ENCODE data around the gene ZNF728.
"Not testable (repeated sequence)": the region's sequence is repeated elsewhere in the genome, so short reads cannot be mapped to it uniquely, and the experiment has no call there.

Gene ZNF728

DNA sequence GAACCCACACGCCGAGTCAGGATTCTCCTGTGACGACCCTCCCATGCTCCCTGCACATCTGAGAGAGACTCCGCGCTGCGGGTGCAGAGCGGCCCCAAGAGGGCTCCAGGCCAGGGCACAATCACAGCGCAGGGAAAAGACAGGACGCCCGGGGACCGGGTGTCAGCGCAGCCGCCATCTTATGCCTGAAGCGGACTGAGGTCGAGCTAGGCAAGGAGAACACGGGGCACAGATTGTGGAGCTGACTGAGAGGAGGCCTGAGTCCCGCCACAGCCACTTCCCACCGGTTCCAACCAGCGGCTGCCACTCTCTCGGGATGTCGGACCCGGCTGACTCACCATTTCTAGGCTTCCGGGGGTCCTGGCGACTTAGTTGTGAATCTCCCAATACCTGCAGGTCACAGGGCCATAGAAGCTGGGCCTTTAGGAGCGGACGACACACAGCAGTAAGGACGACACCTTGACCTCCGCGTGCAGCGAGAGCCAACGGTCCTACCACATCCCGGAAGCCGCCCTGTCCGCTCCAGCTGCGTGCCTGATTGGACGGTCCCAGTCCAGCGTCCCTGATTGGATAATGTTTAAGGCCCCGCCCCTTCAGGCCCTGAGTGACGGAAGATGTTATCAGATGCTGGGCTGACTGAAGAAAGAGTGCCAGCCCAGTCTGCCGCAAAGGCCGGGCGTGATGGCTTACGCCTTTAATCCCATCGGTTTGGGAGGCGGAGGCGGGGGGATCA, at the start of gene ZNF728:
Gene ZNF728, minus strand, starts transcription at position 487 of the 733 bp plus-strand sequence. Its CDS starts 146 bp downstream, at position 341.
- no peak for DNase-seq (ENCODE audit: low read depth in 2 of 2)

DNA sequence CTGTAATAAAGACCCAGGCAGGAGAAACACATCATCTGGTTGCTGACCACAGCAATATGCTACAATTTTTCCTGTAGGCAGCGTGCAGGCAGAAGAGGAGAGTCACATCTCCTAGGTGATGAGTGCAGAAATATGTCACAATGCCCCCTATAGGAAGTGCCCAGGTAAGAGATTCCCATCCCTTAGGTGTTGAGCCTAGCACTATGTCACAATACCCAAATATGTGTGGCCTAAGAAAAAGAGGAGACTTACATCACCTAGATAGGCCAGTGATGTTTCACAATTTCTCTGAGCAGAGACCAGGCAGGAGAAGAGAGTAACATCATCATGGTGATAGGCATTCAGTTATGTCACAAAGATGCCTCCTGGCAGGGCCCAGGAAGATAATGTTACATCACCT, 49.4 kb upstream of the ZNF728 start:
- DNase-seq (ENCODE audit: low read depth in 2 of 2) = no peak

DNA sequence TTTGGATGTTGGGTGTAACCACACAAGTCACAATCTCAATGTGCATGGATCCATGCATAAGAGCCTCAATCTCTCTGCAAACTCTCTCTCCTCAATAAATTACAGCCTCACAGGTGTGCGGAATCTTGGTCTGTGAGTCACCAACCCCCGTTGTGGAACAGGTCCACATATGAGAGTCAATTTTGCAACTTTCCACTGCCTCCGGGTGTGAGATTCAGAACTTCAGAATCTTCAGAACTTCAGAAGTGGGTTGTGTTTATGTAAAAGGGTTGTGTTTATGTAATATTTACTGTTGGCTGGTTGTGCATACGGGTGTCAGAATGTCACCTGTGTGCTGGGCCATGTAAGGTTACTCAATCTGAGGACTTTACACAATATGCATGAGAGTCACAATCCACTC, 46.3 kb upstream of the ZNF728 start:
- DNase-seq (ENCODE audit: low read depth in 2 of 2) = no peak

DNA sequence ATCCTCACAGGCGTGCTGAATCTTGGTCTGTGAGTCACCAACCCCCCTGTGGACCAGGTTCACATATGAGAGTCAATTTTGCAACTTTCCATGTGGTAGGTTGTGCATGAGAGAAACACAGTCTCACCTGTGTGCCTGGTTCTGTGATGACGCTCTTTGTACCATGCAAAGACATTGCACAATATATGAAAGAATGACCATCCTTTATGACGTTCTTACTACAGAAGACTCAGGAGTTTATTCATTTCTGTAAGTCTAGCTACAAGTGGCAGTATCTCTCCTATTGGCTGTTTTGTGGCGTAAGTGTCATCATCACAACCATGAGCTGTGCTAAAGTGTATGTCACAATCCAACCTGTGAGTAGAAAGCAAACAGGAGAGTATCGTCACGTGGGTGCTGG, 43.8 kb upstream of the ZNF728 start:
- no peak for DNase-seq (ENCODE audit: low read depth in 2 of 2)

DNA sequence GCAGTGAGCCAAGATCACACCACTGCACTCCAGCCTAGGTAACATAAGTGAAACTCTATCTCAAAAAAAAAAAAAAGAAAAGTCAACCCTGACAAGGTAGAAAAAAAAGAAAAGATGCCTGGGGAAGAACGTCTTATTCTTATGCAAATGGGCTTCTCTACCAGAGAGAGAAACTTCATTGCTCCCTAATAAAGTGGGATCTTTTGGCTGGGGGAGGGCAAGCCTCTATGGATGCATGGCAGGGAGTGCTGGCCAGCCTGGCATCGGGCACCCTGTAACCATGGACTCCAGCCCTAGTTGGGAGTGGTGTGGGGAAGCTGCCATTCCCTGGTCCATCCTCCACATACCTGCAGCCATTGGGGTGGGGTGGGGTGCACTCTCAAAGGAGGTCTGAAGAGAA, 30.7 kb upstream of the ZNF728 start:
- DNase-seq (ENCODE audit: low read depth in 2 of 2) = no peak

DNA sequence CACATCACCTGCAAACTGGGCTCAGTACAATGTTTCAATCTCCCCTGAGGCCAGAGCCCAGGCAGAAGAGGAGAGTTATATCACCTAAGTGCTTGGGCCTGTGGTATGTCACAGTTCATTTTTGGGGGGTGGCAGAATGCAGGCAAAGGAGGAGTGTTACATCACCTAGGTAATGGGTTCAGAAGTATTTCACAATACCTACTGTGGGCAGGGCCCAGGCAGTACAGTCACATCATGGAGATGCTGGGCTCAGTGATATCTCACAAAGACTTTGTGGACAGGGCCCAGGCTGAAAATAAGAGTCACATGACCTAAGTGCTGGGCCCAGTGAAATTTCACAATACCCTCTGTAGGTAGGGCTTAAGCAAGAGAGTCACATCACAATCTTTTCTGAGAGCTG, 12.7 kb upstream of the ZNF728 start:
- no peak for DNase-seq (ENCODE audit: low read depth in 2 of 2)

DNA sequence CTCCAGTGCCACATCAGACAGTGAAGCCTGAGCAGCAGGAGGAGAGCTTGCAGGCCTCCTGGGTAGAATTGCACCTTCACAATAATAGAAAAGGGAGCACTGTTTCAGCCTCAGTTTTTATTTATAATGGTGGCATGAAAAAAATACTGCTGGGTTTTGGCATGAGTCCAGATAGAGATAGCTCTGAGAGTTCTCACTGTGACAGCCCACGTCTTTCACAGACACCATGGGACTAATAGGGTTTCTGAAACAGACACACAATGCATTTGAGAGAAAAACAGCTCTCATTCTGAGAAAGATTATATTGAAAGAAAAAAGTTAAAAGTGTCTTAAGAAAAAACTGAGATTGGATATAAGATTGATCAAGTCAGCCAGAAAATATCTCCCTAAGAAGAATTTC, 8.0 kb downstream of the ZNF728 start:
- not testable (repeated sequence) for DNase-seq (ENCODE audit: low read depth in 2 of 2)

DNA sequence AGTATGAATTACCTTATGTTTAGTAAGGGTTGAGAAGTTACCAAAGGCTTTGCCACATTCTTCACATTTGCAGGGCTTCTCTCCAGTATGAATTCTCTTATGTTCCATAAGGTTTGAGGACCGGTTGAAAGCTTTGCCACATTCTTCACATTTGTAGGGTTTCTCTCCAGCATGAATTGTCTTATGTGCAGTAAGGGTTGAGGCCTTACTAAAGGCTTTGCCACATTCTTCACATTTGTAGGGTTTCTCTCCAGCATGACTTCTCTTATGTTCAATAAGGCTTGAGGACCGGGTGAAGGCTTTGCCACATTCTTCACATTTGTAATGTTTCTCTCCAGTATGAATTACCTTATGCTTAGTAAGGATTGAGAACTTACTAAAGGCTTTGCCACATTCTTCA, 26.7 kb downstream of the ZNF728 start:
- no peak for DNase-seq (ENCODE audit: low read depth in 2 of 2)

DNA sequence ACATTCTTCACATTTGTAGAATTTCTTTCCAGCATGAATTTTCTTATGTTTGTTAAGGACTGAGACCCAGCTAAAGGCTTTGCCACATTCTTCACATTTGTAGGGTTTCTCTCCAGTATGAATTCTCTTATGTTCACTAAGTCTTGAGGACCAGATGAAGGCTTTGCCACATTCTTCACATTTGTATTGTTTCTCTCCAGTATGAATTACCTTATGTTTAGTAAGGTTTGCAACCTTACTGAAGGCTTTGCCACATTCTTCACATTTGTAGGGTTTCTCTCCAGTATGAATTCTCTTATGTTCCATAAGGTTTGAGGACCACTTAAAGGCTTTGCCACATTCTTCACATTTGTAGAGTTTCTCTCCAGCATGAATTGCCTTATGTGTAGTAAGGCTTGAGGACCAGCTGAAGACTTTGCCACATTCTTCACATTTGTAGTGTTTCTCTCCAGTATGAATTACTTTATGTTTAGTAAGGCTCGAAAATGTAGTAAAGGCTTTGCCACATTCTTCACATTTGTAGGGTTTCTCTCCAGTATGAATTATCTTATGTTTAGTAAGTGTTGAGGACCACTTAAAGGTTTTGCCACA, 27.3 kb downstream of the ZNF728 start:
- not testable (repeated sequence) for DNase-seq (ENCODE audit: low read depth in 2 of 2)

DNA sequence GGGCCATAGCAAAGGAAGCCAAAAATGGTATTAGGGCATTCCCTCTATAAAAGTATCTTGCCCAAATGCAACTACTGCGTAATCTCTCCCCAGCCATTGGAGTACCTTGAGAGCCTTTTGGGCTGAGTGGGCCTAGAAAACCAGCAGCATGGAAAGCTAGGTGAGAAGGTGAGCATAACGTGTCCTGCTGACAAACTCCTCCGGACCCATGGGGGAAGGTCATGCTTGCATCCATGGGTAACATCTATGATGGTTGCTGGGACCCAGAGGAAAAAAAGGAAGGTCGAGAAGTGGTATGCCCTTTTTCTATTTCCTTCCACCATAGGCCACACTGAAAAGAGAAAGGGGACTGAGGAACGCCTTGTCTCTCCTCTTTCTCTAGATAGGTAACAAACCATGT, 57.4 kb downstream of the ZNF728 start:
- DNase-seq (ENCODE audit: low read depth in 2 of 2) = no peak

DNA sequence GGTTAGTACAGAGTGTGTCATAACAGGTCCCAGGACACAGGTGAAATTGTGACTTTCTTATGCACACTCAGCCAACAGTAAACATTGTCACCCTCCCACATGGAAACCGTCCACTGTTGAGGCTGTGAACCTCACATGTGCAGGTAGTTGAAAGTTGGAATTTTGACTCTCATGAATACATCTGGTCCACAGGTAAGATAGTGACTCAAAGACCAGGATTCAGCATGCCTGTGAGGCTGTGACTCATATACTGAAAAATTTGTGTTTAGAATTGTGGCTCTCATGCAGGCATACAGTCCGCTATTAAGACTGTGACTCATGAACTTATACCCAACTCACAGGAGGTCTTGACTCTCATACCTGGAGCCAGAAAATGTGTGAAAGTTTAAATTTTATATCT, 67.8 kb downstream of the ZNF728 start:
- no peak for DNase-seq (ENCODE audit: low read depth in 2 of 2)

DNA sequence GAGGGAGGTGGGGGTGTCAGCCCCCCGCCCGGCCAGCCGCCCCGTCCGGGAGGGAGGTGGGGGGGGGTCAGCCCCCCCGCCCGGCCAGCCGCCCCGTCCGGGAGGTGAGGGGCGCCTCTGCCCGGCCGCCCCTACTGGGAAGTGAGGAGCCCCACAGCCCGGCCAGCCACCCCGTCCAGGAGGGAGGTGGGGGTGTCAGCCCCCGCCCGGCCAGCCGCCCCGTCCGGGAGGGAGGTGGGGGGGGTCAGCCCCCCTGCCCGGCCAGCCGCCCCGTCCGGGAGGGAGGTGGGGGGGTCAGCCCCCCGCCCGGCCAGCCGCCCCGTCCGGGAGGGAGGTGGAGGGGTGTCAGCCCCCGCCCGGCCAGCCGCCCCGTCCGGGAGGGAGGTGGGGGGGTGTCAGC, 75.4 kb downstream of the ZNF728 start:
- not testable (repeated sequence) for DNase-seq (ENCODE audit: low read depth in 2 of 2)

DNA sequence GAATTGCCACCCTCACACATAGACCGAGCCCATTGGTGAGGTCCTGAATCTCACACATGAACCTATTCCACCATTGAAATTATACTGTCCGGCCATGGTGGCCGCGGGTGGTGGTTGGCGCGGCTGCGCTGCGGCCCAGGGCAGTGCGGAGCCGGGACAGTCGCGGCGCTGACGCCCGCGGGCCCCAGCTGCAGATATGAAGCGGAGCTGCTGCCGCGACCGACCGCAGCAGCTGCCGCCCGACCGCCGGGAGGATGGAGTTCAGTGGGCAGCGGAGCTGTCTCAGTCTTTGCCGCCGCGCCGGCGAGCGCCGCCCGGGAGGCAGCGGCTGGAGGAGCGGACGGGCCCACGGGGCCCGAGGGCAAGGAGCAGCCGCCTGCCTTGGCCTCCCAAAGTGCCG, 77.8 kb downstream of the ZNF728 start:
- DNase-seq (ENCODE audit: low read depth in 2 of 2) = not testable (repeated sequence)

All from fibroblast of skin of left quadriceps (primary cell).